Fibroblast of skin of left biceps (primary cell): ENCODE data around the gene INTS11.
"Not testable (repeated sequence)": the region's sequence is repeated elsewhere in the genome, so short reads cannot be mapped to it uniquely, and the experiment has no call there.

Source experiments
- DNase-seq, 2 experiments: peaks; one replicate each; pipeline ENCODE4 v3.0.0-alpha.2; 2013; ENCODE audit warnings: low read depth in 2 of 2

The INTS11 gene

GRCh38 chr1:1324524-1325287 lies at the start of gene INTS11, which contains the start of gene CPTP:
TSS of gene INTS11 (minus strand) at chr1:1324660. CDS start at chr1:1324608, 52 bp downstream.
TSS of gene CPTP (plus strand) at chr1:1324802. CDS start at chr1:1326911, 2,109 bp downstream.
- peak; percentile 66 to 74 for DNase-seq

- DNase-seq = no peak
Measured at GRCh38 chr1:1373815-1374588, 49.5 kb upstream of the INTS11 start.

GRCh38 chr1:1373051-1373814 lies 48.8 kb upstream of the INTS11 start:
- DNase-seq = no peak

- no peak for DNase-seq
Measured at GRCh38 chr1:1371746-1372711, 47.6 kb upstream of the INTS11 start.

GRCh38 chr1:1371364-1371745 lies 46.9 kb upstream of the INTS11 start:
- no peak for DNase-seq

GRCh38 chr1:1370771-1371300 lies 46.4 kb upstream of the INTS11 start:
- no peak for DNase-seq

- DNase-seq = not testable (repeated sequence)
Measured at GRCh38 chr1:1370094-1370493, 45.6 kb upstream of the INTS11 start.

GRCh38 chr1:1367315-1367714 lies 42.9 kb upstream of the INTS11 start:
- DNase-seq = no peak

- DNase-seq = no peak
Measured at GRCh38 chr1:1366699-1367066, 42.2 kb upstream of the INTS11 start.

- no peak for DNase-seq
Measured at GRCh38 chr1:1365875-1366698, 41.6 kb upstream of the INTS11 start.

- DNase-seq = no peak
Measured at GRCh38 chr1:1364266-1364665, 39.8 kb upstream of the INTS11 start.

GRCh38 chr1:1361982-1362423 lies 37.5 kb upstream of the INTS11 start:
- peak; percentile 38 to 50 for DNase-seq

- DNase-seq = no peak
Measured at GRCh38 chr1:1361233-1361981, 36.9 kb upstream of the INTS11 start.

GRCh38 chr1:1360506-1361169 lies 36.2 kb upstream of the INTS11 start:
- DNase-seq = peak; percentile 71 to 73

GRCh38 chr1:1359664-1360468 lies 35.4 kb upstream of the INTS11 start:
- DNase-seq = peak; percentile 38

GRCh38 chr1:1359308-1359663 lies 34.8 kb upstream of the INTS11 start:
- peak; percentile 31 to 39 for DNase-seq

- peak; percentile 63 to 69 for DNase-seq
Measured at GRCh38 chr1:1358433-1359271, 34.2 kb upstream of the INTS11 start, which contains the start of gene MXRA8. TSS of gene MXRA8 (minus strand) at chr1:1358555. CDS start at chr1:1358504, 51 bp downstream.
